Measurements from ENCODE around the gene CEP350. TPM values are rescaled to one million over a fixed set of nuclear protein-coding genes. Genes with fewer than 3 reads are reported as not detected.

Gene CEP350
- total and polyA plus RNA-seq, 2 of the 13 experiments (the other 11 are each of a cell fraction or from before 2014, with no cell fraction given) = 7.6 to 35.9 TPM

GRCh38 chr1:180116964-180117763, 162.6 kb downstream of the CEP350 start (continued):
- TF ChIP-seq, protein P1, sequence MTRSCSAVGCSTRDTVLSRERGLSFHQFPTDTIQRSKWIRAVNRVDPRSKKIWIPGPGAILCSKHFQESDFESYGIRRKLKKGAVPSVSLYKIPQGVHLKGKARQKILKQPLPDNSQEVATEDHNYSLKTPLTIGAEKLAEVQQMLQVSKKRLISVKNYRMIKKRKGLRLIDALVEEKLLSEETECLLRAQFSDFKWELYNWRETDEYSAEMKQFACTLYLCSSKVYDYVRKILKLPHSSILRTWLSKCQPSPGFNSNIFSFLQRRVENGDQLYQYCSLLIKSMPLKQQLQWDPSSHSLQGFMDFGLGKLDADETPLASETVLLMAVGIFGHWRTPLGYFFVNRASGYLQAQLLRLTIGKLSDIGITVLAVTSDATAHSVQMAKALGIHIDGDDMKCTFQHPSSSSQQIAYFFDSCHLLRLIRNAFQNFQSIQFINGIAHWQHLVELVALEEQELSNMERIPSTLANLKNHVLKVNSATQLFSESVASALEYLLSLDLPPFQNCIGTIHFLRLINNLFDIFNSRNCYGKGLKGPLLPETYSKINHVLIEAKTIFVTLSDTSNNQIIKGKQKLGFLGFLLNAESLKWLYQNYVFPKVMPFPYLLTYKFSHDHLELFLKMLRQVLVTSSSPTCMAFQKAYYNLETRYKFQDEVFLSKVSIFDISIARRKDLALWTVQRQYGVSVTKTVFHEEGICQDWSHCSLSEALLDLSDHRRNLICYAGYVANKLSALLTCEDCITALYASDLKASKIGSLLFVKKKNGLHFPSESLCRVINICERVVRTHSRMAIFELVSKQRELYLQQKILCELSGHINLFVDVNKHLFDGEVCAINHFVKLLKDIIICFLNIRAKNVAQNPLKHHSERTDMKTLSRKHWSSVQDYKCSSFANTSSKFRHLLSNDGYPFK (CRISPR knock-in tag; IDR thresholded peaks at IDR 0.05; ENCODE audit: borderline replicate concordance) = peak; percentile 69
- TF ChIP-seq PAXIP1 (CRISPR knock-in tag; conservative IDR thresholded peaks at IDR 0.05) = peak; percentile 92
- TF ChIP-seq ZNF432 (CRISPR knock-in tag; IDR thresholded peaks at IDR 0.05; ENCODE audit: borderline replicate concordance) = no peak
- peak; percentile 80 for TF ChIP-seq ZNF607 (CRISPR knock-in tag; IDR thresholded peaks at IDR 0.05; ENCODE audit: borderline replicate concordance)
- TF ChIP-seq, protein P2, sequence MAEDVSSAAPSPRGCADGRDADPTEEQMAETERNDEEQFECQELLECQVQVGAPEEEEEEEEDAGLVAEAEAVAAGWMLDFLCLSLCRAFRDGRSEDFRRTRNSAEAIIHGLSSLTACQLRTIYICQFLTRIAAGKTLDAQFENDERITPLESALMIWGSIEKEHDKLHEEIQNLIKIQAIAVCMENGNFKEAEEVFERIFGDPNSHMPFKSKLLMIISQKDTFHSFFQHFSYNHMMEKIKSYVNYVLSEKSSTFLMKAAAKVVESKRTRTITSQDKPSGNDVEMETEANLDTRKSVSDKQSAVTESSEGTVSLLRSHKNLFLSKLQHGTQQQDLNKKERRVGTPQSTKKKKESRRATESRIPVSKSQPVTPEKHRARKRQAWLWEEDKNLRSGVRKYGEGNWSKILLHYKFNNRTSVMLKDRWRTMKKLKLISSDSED (CRISPR knock-in tag; IDR thresholded peaks at IDR 0.05) = no peak
- TF ChIP-seq FOXO1 (CRISPR knock-in tag; IDR thresholded peaks at IDR 0.05) = peak; percentile 98
- peak; percentile 84 for TF ChIP-seq HDAC1 (CRISPR knock-in tag; IDR thresholded peaks at IDR 0.05)
- peak; percentile 65 for TF ChIP-seq NR2F6 (IDR thresholded peaks at IDR 0.05)
- peak; percentile 90 for TF ChIP-seq NR2F6 (CRISPR knock-in tag; IDR thresholded peaks at IDR 0.05)
- TF ChIP-seq ZNF253 (CRISPR knock-in tag; IDR thresholded peaks at IDR 0.05; ENCODE audit: borderline replicate concordance) = 0 out of 2 replicates have a peak, but pooled peaks have one; percentile 23
- TF ChIP-seq CBX1 (IDR thresholded peaks at IDR 0.05; ENCODE audit: low read depth) = peak; percentile 65
- 0 out of 2 replicates have a peak, but pooled peaks have one; percentile 25 for TF ChIP-seq ZC3H13 (CRISPR knock-in tag; IDR thresholded peaks at IDR 0.05)
- TF ChIP-seq KAT8 (CRISPR knock-in tag; IDR thresholded peaks at IDR 0.05) = peak; percentile 50; the same call in 1 of the 2 replicates
- TF ChIP-seq ZKSCAN8 (CRISPR knock-in tag; IDR thresholded peaks at IDR 0.05; ENCODE audit: borderline replicate concordance) = peak; percentile 86; the same call in 1 of the 2 replicates
- TF ChIP-seq SRF (IDR thresholded peaks at IDR 0.05; ENCODE audit: low read depth, low read length) = peak; percentile 75
